Suprapubic skin (tissue), 3 donors: ENCODE data around the gene NUP43.

Experiments used
- EP300 ChIP-seq: sonication (generic); formaldehyde crosslinking; IDR thresholded peaks from one replicate; pipeline ENCODE4 v1.6.1; 2017; ENCODE audit warnings: antibody characterized with exemption
- TF ChIP-seq, protein P1 (sequence below), 2 donors: fragments of 200-600 bp in 1 of 2; fragments of 450-650 bp in 1 of 2; sonication (generic) in 1 of 2; IDR thresholded peaks; one replicate each; pipeline ENCODE4 v1.5.1; 2016 to 2019; ENCODE audit warnings: antibody characterized with exemption in 2 of 2, mild to moderate bottlenecking in 1 of 2, moderate library complexity in 1 of 2

DNA sequence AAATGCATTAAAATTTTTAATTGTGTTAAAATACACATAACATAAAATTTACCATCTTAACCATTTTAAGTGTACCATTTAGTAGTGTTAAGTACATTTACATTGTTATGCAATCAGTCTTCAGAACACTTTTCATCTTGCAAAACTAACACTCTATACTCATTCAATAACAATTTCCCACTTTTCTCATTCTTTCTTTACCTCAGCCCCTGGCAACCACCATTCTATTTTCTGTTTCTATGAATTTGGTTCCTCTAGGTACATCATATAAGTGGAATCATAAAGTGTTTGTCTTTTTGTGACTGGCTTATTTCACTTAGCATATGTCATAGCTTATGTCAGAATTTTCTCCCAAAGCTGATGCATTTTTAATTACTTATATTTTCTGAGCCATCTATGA, 35.4 kb upstream of the NUP43 start:
- TF ChIP-seq, protein P1, sequence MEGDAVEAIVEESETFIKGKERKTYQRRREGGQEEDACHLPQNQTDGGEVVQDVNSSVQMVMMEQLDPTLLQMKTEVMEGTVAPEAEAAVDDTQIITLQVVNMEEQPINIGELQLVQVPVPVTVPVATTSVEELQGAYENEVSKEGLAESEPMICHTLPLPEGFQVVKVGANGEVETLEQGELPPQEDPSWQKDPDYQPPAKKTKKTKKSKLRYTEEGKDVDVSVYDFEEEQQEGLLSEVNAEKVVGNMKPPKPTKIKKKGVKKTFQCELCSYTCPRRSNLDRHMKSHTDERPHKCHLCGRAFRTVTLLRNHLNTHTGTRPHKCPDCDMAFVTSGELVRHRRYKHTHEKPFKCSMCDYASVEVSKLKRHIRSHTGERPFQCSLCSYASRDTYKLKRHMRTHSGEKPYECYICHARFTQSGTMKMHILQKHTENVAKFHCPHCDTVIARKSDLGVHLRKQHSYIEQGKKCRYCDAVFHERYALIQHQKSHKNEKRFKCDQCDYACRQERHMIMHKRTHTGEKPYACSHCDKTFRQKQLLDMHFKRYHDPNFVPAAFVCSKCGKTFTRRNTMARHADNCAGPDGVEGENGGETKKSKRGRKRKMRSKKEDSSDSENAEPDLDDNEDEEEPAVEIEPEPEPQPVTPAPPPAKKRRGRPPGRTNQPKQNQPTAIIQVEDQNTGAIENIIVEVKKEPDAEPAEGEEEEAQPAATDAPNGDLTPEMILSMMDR (IDR thresholded peaks at IDR 0.05) = no peak
- no peak for TF ChIP-seq EP300
